Endometrium (tissue), 2 donors: ENCODE measurements around the gene PVALB.

Source experiments
- FAIRE-seq: peaks from 2 replicates; lab custom pipeline; 2012; peaks lifted over from hg19 to GRCh38; lab: Jason Lieb, UNC
- donor health status: control.
- donor health status: control.

PVALB gene

GRCh38 chr22:36772451-36772850 is 44.4 kb downstream of the PVALB start:
- no peak for FAIRE-seq

GRCh38 chr22:36771356-36772063 is 45.3 kb downstream of the PVALB start:
- no peak for FAIRE-seq

GRCh38 chr22:36770513-36771231 is 46.2 kb downstream of the PVALB start:
- FAIRE-seq: no peak

GRCh38 chr22:36769541-36770512 is 47.0 kb downstream of the PVALB start:
- no peak for FAIRE-seq

GRCh38 chr22:36768616-36769015 is 48.2 kb downstream of the PVALB start:
- FAIRE-seq: no peak

GRCh38 chr22:36768141-36768540 is 48.7 kb downstream of the PVALB start:
- FAIRE-seq: no peak

- no peak for FAIRE-seq
These were observed 49.6 kb downstream of the PVALB start for GRCh38 chr22:36767035-36767775.

- no peak for FAIRE-seq
These were observed 50.8 kb downstream of the PVALB start for GRCh38 chr22:36765943-36766450.

GRCh38 chr22:36765131-36765942 is 51.5 kb downstream of the PVALB start:
- FAIRE-seq: no peak

GRCh38 chr22:36764641-36765040 is 52.2 kb downstream of the PVALB start:
- no peak for FAIRE-seq

- FAIRE-seq: no peak
These were observed 52.8 kb downstream of the PVALB start for GRCh38 chr22:36764060-36764459.

- no peak for FAIRE-seq
These were observed 53.3 kb downstream of the PVALB start for GRCh38 chr22:36763576-36763975.

- no peak for FAIRE-seq
These were observed 54.1 kb downstream of the PVALB start for GRCh38 chr22:36762687-36763260.

- FAIRE-seq: no peak
These were observed 55.1 kb downstream of the PVALB start for GRCh38 chr22:36761553-36762240.

GRCh38 chr22:36760786-36761185 is 56.0 kb downstream of the PVALB start:
- no peak for FAIRE-seq

GRCh38 chr22:36759481-36760159 is 57.2 kb downstream of the PVALB start:
- FAIRE-seq: no peak

GRCh38 chr22:36758792-36759271 is 58.0 kb downstream of the PVALB start:
- no peak for FAIRE-seq

- FAIRE-seq: no peak
These were observed 59.1 kb downstream of the PVALB start for GRCh38 chr22:36757668-36758211.
